Fibroblast of mammary gland (primary cell): ENCODE measurements around the gene PRR23E.

ENCODE experiments used
- DNase-seq: peaks from one replicate; pipeline ENCODE4 v3.0.0-alpha.2; 2010; ENCODE audit warnings: low read depth
- H3K4me3 ChIP-seq: 2 replicates; pipeline ENCODE4 v1.5.1; 2011; ENCODE audit warnings: low read depth, mild to moderate bottlenecking, low read length, moderate library complexity; ENCODE audit not compliant: control insufficient read depth
- TF ChIP-seq, protein P1 (sequence below): conservative IDR thresholded peaks from 2 replicates; pipeline ENCODE4 v1.5.1; 2011; ENCODE audit warnings: low read depth, low read length, inconsistent platforms; ENCODE audit not compliant: control insufficient read depth, insufficient read depth

The PRR23E gene, protein sequence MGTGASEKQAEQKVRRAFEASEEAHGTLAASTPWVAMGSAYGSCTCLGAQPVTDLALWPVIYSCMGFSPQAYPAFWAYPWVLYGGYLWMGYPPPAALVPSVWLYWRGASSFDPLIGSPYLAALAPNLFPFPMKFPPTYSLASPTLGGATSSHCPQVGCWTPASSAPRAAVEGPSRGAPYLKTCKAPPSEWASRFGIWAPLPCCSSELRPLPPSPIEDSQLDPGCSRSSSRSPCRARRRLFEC

DNA sequence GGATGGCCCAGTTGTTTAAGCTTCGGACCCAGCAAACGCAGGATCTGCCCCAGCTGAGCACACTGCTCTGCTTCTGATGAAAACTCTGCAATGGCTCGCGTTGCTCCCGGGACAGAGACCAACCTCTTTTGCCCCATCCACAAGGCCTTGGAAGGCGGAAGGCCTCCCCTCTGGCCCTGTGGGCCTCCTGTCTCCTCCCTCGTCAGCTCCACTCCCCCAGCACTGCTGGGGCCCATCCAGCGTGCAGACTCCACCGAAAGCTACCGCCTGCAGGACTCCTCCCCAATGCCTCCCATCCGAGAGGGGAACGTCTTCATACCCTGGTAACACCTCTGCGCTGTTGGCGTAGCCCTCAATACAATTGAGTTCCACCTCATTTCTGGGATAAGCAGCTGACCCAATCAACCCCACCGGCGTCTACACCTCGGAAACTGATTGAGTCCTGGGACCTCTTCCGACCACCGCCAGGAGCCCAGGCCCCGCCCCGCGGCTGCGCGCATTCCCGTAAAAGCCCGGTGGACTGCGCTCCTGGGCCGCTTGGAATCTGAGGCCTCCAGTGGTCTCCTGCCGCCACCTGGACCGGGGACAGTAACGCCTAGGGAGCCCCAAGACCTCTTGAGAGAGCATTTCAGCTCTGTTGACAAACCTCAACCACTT is at the start of gene PRR23E:
TSS of gene PRR23E (plus strand) at position 556 of the 657 bp plus-strand sequence. CDS start 3,555 bp downstream, outside the sequence.
- DNase-seq: no peak
- H3K4me3 ChIP-seq: no peak within 1 kb of the TSS
- TF ChIP-seq, protein P1, sequence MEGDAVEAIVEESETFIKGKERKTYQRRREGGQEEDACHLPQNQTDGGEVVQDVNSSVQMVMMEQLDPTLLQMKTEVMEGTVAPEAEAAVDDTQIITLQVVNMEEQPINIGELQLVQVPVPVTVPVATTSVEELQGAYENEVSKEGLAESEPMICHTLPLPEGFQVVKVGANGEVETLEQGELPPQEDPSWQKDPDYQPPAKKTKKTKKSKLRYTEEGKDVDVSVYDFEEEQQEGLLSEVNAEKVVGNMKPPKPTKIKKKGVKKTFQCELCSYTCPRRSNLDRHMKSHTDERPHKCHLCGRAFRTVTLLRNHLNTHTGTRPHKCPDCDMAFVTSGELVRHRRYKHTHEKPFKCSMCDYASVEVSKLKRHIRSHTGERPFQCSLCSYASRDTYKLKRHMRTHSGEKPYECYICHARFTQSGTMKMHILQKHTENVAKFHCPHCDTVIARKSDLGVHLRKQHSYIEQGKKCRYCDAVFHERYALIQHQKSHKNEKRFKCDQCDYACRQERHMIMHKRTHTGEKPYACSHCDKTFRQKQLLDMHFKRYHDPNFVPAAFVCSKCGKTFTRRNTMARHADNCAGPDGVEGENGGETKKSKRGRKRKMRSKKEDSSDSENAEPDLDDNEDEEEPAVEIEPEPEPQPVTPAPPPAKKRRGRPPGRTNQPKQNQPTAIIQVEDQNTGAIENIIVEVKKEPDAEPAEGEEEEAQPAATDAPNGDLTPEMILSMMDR: no peak

DNA sequence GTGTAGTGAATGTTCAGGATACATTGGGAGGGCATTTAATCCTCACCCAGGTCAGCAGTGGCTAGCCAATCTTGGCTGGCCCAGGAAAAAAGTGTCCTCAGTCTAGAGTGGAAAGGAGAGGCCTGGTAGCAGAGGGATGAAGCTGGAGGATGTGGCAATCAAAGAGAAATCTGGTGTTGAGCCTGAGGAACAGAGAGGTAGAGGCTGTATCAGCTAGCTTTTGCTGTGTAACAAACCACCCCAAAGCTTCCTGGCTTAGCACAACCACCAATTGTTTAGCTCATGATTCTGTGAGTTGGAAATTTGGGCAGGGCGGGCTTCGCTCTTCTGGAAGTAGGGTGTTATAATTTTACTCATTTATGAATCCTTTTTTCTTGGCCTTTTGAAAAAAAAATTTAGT is 49.8 kb upstream of the PRR23E start:
- no peak overlapping the region for H3K4me3 ChIP-seq
- no peak for DNase-seq
- TF ChIP-seq, protein P1: no peak

DNA sequence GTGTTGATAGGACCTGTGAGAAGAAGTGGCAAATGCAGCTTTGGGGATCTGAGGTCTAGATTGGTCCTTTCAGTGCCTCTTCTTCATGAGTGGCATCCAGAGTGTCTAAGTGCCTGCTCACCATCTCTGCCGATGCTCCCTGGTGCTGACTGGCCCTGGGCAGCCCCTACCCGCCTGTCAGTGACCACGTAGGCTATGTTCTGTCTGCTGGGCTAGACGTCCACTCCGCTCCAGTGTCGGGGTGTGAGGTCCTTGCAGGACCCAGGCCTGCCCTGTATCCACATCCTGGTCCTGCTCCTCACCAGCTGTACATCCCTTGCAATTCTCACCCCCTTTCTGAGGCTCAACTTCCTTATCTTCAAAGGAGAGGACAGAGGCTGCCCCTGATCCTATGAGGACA is 48.3 kb upstream of the PRR23E start:
- no peak overlapping the region for H3K4me3 ChIP-seq
- TF ChIP-seq, protein P1: no peak
- no peak for DNase-seq

DNA sequence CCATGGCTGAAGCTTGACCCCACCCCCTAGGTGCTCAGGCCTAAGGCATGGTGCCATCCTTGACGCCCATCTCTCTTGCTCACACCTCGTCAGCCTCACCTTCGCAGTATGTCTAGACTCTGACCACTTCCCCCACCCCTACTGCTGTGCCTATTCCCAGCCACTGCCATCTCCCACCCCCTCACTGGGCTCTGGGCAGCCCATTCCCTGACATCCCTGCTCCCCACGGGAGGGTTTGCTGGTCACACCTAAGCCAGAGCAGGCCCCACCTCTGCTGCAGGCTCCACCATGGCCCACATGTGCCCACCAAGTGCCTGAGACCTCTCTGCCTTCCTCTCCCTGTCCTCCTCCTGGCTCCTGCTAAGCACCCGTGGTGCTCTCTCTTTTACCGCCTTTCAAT is 47.7 kb upstream of the PRR23E start:
- DNase-seq: no peak
- TF ChIP-seq, protein P1: no peak
- no peak overlapping the region for H3K4me3 ChIP-seq

DNA sequence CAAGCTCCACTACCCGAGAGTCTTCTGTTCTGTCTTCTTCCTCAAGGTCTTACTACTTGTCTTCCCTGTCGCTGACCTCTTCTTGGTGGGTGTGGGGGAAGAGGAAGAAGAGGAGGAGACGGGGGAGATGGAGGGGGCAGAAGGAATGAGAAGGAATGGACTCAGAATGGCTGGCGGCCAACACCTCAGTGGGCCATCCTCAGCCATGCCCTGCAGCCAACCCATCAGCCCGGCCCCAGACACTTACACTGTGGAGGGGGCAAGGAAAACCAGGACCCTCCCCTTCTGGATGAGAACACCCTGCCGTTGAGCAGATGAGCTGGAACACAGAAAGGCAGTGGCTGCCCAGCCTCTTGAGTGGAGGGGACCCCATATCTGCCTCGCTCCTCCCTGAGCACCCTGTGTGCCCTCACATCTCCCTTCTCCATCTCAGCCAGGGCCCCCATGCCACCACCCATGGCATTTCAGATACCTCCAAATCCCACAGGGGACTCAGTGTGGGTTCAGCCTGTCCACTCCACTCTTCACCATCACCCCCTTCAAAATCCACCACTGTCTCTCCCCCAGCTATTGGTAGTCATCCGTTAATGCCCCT is 45.5 kb upstream of the PRR23E start:
- H3K4me3 ChIP-seq: no peak overlapping the region
- TF ChIP-seq, protein P1: no peak

DNA sequence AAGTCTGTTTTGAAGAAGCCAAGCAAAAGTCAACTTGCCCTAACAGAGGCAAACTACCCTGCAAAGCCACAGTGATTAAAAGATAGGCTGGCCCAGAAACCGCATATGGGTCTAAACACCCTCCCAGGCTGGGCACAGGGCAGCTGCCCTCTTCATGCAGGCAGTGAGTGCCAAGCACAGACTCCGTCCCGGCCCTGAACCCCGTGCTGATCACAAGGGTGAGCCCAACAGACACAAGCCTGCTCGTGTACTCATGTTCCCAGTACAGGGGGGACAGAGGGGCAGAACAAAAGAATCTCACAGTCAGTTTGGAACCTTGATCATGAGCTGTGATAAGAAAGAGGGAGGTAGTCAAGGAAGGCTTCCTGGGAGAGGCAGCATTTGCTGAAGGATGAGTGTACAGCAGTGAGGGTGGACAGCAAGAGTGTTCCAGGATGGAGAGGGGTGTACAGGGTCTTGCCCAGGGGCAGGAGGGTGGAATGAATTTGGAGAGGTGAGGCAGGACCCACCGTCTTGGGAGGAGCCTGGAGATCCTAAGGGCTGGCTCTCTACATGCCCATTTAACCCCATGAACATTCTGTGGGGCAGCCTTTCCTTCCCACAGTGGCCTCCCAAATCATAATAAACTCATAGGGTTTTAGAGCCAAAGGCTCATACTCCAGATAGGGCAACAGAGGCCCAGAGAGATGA is 43.2 kb upstream of the PRR23E start:
- no peak for DNase-seq
- TF ChIP-seq, protein P1: no peak
- H3K4me3 ChIP-seq: no peak overlapping the region

More for the DNA sequence above, 45.5 kb upstream of the PRR23E start:
- no peak for DNase-seq
